Hepatocyte (in vitro differentiated cells): ENCODE measurements around the gene IRX5. TPM values are rescaled to one million over a fixed set of nuclear protein-coding genes. Genes with fewer than 3 reads are reported as not detected.

ENCODE experiments used
- DNase-seq: peaks from one replicate; pipeline ENCODE4 v3.0.0-alpha.2; 2016; ENCODE audit warnings: low spot score
- H2AFZ ChIP-seq: fragments of 200-600 bp; sonication (generic); 2 replicates; pipeline ENCODE4 v1.6.0; 2016; ENCODE audit warnings: antibody characterized with exemption, mild to moderate bottlenecking
- H3K27ac ChIP-seq: fragments of 200-600 bp; sonication (generic); 2 replicates; pipeline ENCODE4 v1.5.1; 2016; ENCODE audit warnings: mild to moderate bottlenecking
- H3K27me3 ChIP-seq: fragments of 200-600 bp; sonication (generic); 2 replicates; pipeline ENCODE4 v1.6.1; 2016
- H3K36me3 ChIP-seq: fragments of 200-600 bp; sonication (generic); replicated peaks from 2 replicates; pipeline ENCODE4 v1.5.1; 2016; ENCODE audit warnings: low read depth; ENCODE audit not compliant: insufficient read depth
- H3K4me1 ChIP-seq: fragments of 200-600 bp; sonication (generic); 2 replicates; pipeline ENCODE4 v1.5.1; 2016; ENCODE audit warnings: mild to moderate bottlenecking, moderate library complexity; ENCODE audit not compliant: insufficient read depth
- H3K4me2 ChIP-seq: fragments of 200-600 bp; sonication (generic); 2 replicates; pipeline ENCODE4 v1.6.0; 2016
- H3K4me3 ChIP-seq: fragments of 200-600 bp; sonication (generic); 2 replicates; pipeline ENCODE4 v1.5.1; 2016; ENCODE audit warnings: mild to moderate bottlenecking
- H3K79me2 ChIP-seq: fragments of 200-600 bp; sonication (generic); 2 replicates; pipeline ENCODE4 v1.6.0; 2017; ENCODE audit warnings: mild to moderate bottlenecking
- H3K9me2 ChIP-seq: fragments of 200-600 bp; sonication (generic); replicated peaks from 2 replicates; pipeline ENCODE4 v1.6.0; 2017; ENCODE audit warnings: mild to moderate bottlenecking; ENCODE audit not compliant: insufficient read depth
- H3K9me3 ChIP-seq: fragments of 200-600 bp; sonication (generic); 2 replicates; pipeline ENCODE4 v1.5.1; 2016; ENCODE audit warnings: low read depth, mild to moderate bottlenecking
- H4K20me1 ChIP-seq: fragments of 200-600 bp; sonication (generic); 2 replicates; pipeline ENCODE4 v1.6.0; 2016; ENCODE audit warnings: mild to moderate bottlenecking; ENCODE audit not compliant: insufficient read depth, poor library complexity, severe bottlenecking
- CTCF ChIP-seq: fragments of 200-600 bp; sonication (generic); IDR thresholded peaks from 2 replicates; pipeline ENCODE4 v1.5.1; 2016; ENCODE audit warnings: antibody characterized with exemption, mild to moderate bottlenecking; ENCODE audit not compliant: poor library complexity
- EZH2 ChIP-seq: fragments of 200-600 bp; sonication (generic); IDR thresholded peaks from 2 replicates; pipeline ENCODE4 v1.6.1; 2016; ENCODE audit warnings: antibody characterized with exemption, mild to moderate bottlenecking, borderline replicate concordance
- EZH2phosphoT487 ChIP-seq: fragments of 200-600 bp; sonication (generic); IDR thresholded peaks from one replicate; pipeline ENCODE4 v1.6.1; 2018; ENCODE audit warnings: antibody characterized with exemption, mild to moderate bottlenecking, low read depth, moderate library complexity; ENCODE audit not compliant: unreplicated experiment, severe bottlenecking
- WGBS: methylation state at CpG from one replicate; pipeline ENCODE4 v1.1.6; 2016; ENCODE audit warnings: low lambda C conversion rate; ENCODE audit errors: missing lambda C conversion rate; 5-methylcytosine and 5-hydroxymethylcytosine counted together
- polyA plus RNA-seq: library from polyadenylated mRNA; unstranded; fragments of >200 nt; fragmentation: Nextera tagmentation; extraction: Ambion mirVana; gene quantifications from 2 replicates; pipeline ENCODE4 v1.2.1, GENCODE V29; 2016
- total RNA-seq: library from RNA; depleted of rRNA; stranded (reverse); fragments of >200 nt; gene quantifications from 2 replicates; pipeline ENCODE4 v1.2.3, GENCODE V29; 2014

IRX5 gene
- total and polyA plus RNA-seq, 2 experiments from 2014 or later, result 1.7 to 3.2 TPM

- 83% methylated on average over 4 of the region's 4 CpGs for WGBS
- Histone ChIP-seq H3K27me3 (no peaks in the 10 kb centered on the region), H3K4me2 (no peak overlapping the region), H3K36me3 (no peaks in the 10 kb centered on the region), H3K79me2 (no peaks in the 10 kb centered on the region), H3K4me3 (no peak overlapping the region), H3K9me2 (no peaks in the 10 kb centered on the region), H3K4me1 (no peaks in the 10 kb centered on the region), H4K20me1 (no peaks in the 10 kb centered on the region), H3K9me3 (no peaks in the 10 kb centered on the region), H3K27ac (no peak overlapping the region), H2AFZ (no peak overlapping the region)
- no peak for TF ChIP-seq EZH2phosphoT487
- no peak for TF ChIP-seq EZH2
- no peak for TF ChIP-seq CTCF
- DNase-seq, result no peak
These were observed 46.5 kb downstream of the IRX5 start for GRCh38 chr16:54977211-54977610.

GRCh38 chr16:54980821-54981220 is 50.2 kb downstream of the IRX5 start:
- Histone ChIP-seq H3K4me1 (no peaks in the 10 kb centered on the region), H3K36me3 (no peaks in the 10 kb centered on the region), H3K79me2 (no peaks in the 10 kb centered on the region), H3K9me2 (no peaks in the 10 kb centered on the region), H3K4me3 (no peak overlapping the region), H4K20me1 (no peaks in the 10 kb centered on the region), H2AFZ (no peak overlapping the region), H3K27me3 (no peaks in the 10 kb centered on the region), H3K4me2 (no peak overlapping the region), H3K27ac (no peak overlapping the region), H3K9me3 (no peaks in the 10 kb centered on the region)
- TF ChIP-seq EZH2, result no peak
- TF ChIP-seq CTCF, result no peak
- TF ChIP-seq EZH2phosphoT487, result no peak
- WGBS, result 92% methylated on average over 5 of the region's 5 CpGs
- DNase-seq, result no peak
